GM12878 (cell line): ENCODE data around the gene KDM5B. TPM values are rescaled to one million over a fixed set of nuclear protein-coding genes. Genes with fewer than 3 reads are reported as not detected.

Experiments
- ATAC-seq: fragments of 200-7000 bp; cut with Tn5 transposase; 3 replicates; pipeline ENCODE4 v1.9.1; 2020; ENCODE audit warnings: mild to moderate bottlenecking, moderate library complexity
- BruUV-seq: library from RNA; stranded (reverse); fragments of 400-500 nt; replicated peaks from 2 replicates; lab custom pipeline; 2021; lab: Mats Ljungman, UMichigan
- CTCF ChIA-PET: fragments of 300-600 bp; sonication (Branson Sonifier 250); formaldehyde crosslinking; extraction: SDS; loops from one replicate; lab custom pipeline; 2021; ENCODE audit warnings: inconsistent platforms; lab: Yijun Ruan, JAX
- POLR2A ChIA-PET: fragments of 350-600 bp; formaldehyde crosslinking; extraction: SDS; loops from one replicate; lab custom pipeline; 2021; ENCODE audit warnings: inconsistent platforms; lab: Charles Lee
- RAD21 ChIA-PET: fragments of 300-600 bp; sonication (Branson Sonifier 250); formaldehyde crosslinking; loops from one replicate; lab custom pipeline; 2023; ENCODE audit warnings: antibody characterized with exemption; ENCODE audit not compliant: unreplicated experiment; lab: Charles Lee
- SMC1A ChIA-PET: fragments of 300-600 bp; sonication (Branson Sonifier 250); formaldehyde crosslinking; loops from one replicate; lab custom pipeline; 2023; ENCODE audit not compliant: unreplicated experiment, uncharacterized antibody; lab: Charles Lee
- DNase-seq: peaks from one replicate; pipeline ENCODE4 v3.0.0-alpha.2; 2011; ENCODE audit warnings: low read depth, low spot score
- FAIRE-seq: peaks from 3 replicates; lab custom pipeline; 2011; peaks lifted over from hg19 to GRCh38; lab: Jason Lieb, UNC
- H2AFZ ChIP-seq: 2 replicates; pipeline ENCODE4 v1.6.0; 2011; ENCODE audit warnings: low read depth, low read length, control low read depth; ENCODE audit not compliant: control insufficient read depth
- H3K27ac ChIP-seq: 2 replicates; pipeline ENCODE4 v1.5.1; 2011; ENCODE audit warnings: control low read depth; ENCODE audit not compliant: control insufficient read depth, insufficient read depth
- H3K27me3 ChIP-seq, 2 experiments: replicated peaks in 1 of 2; 2 replicates each; pipeline versions ENCODE4 v1.6.0 to v1.6.1; 2011; ENCODE audit warnings: low read length in 1 of 2; ENCODE audit not compliant: control insufficient read depth in 2 of 2, insufficient read depth in 2 of 2
- H3K36me3 ChIP-seq, 2 experiments: 2 replicates each; pipeline ENCODE4 v1.5.1; 2011; ENCODE audit warnings: low read length in 1 of 2; ENCODE audit not compliant: control insufficient read depth in 2 of 2, insufficient read depth in 2 of 2
- H3K4me1 ChIP-seq: 2 replicates; pipeline ENCODE4 v1.6.1; 2011; ENCODE audit warnings: mild to moderate bottlenecking, low read length, moderate library complexity, mixed read lengths; ENCODE audit not compliant: control insufficient read depth, insufficient read depth
- H3K4me2 ChIP-seq: 2 replicates; pipeline ENCODE4 v1.6.0; 2011; ENCODE audit warnings: control low read depth; ENCODE audit not compliant: control insufficient read depth, insufficient read depth
- H3K4me3 ChIP-seq: fragments of 200-600 bp; sonication (generic); 2 replicates; pipeline ENCODE4 v1.5.1; 2016
- H3K79me2 ChIP-seq: 2 replicates; pipeline ENCODE4 v1.6.0; 2011; ENCODE audit warnings: low read length; ENCODE audit not compliant: control insufficient read depth, insufficient read depth
- H3K9ac ChIP-seq: 2 replicates; pipeline ENCODE4 v1.8.0; 2011; ENCODE audit warnings: low read length, control low read depth, mixed read lengths; ENCODE audit not compliant: control insufficient read depth, insufficient read depth
- H3K9me3 ChIP-seq: replicated peaks from 3 replicates; pipeline ENCODE4 v1.5.1; 2011; ENCODE audit warnings: mild to moderate bottlenecking, low read length; ENCODE audit not compliant: control insufficient read depth, insufficient read depth
- H4K20me1 ChIP-seq: 2 replicates; pipeline ENCODE4 v1.6.0; 2011; ENCODE audit not compliant: control insufficient read depth, insufficient read depth
- ATF7 ChIP-seq: fragments of 450-650 bp; IDR thresholded peaks from 2 replicates; pipeline ENCODE4 v1.6.1; 2016; ENCODE audit warnings: low read depth, mild to moderate bottlenecking
- CEBPZ ChIP-seq: fragments of 150-350 bp; IDR thresholded peaks from 2 replicates; pipeline ENCODE4 v1.6.1; 2016; ENCODE audit warnings: low read depth, low read length
- CHD2 ChIP-seq: IDR thresholded peaks from 2 replicates; pipeline ENCODE4 v1.6.1; 2011; ENCODE audit warnings: low read depth, low read length, improper control_type of control experiment, borderline replicate concordance
- HCFC1 ChIP-seq: fragments of 150-350 bp; IDR thresholded peaks from 2 replicates; pipeline ENCODE4 v1.6.1; 2014; ENCODE audit warnings: low read length
- HDGF ChIP-seq: fragments of 450-650 bp; IDR thresholded peaks from 2 replicates; pipeline ENCODE4 v1.6.1; 2016; ENCODE audit warnings: antibody characterized with exemption
- MTA2 ChIP-seq: fragments of 450-650 bp; IDR thresholded peaks from 2 replicates; pipeline ENCODE4 v1.6.1; 2016; ENCODE audit warnings: low read depth, mild to moderate bottlenecking, moderate library complexity
- NBN ChIP-seq: fragments of 450-650 bp; IDR thresholded peaks from 2 replicates; pipeline ENCODE4 v1.6.1; 2016
- SMAD5 ChIP-seq: IDR thresholded peaks from 2 replicates; pipeline ENCODE4 v1.6.1; 2016; ENCODE audit warnings: antibody characterized with exemption, low read depth
- SREBF2 ChIP-seq: IDR thresholded peaks from 2 replicates; pipeline ENCODE4 v1.6.1; 2012; ENCODE audit warnings: mild to moderate bottlenecking, low read length
- WGBS: methylation state at CpG from one replicate; pipeline ENCODE4 v1.1.6; 2016; ENCODE audit warnings: low lambda C conversion rate; ENCODE audit not compliant: insufficient replicate concordance, insufficient coverage; ENCODE audit errors: missing lambda C conversion rate; 5-methylcytosine and 5-hydroxymethylcytosine counted together
- in situ Hi-C: fragments of 300-500 bp; cut with MboI; formaldehyde crosslinking; loops from 9 replicates; pipeline ENCODE4 v1.14.3; 2018; ENCODE audit warnings: mixed read lengths
- intact Hi-C: fragments of 100-400 bp; cut with micrococcal nuclease; formaldehyde crosslinking; loops from one replicate; pipeline ENCODE4 v1.14.2; 2022; ENCODE audit not compliant: unreplicated experiment
- polyA plus RNA-seq, 11 experiments: library from polyadenylated mRNA; depleted of rRNA in 4 of 11; unstranded in 6 of 11; stranded (reverse) in 5 of 11; fragments of >200 nt; fragmentation: Nextera tagmentation in 4 of 11; fragmentation: Illumina TruSeq in 1 of 11; extraction: Ambion mirVana in 4 of 11; extraction: Trizol in 1 of 11; gene quantifications; 1 replicate in 1 of 11; 2 replicates in 10 of 11; pipeline versions ENCODE4 v1.2.1 to v1.2.3, GENCODE V29; 2011 to 2016; ENCODE audit warnings: inconsistent platforms in 2 of 11, missing spikeins in 2 of 11, low read depth in 1 of 11
- total RNA-seq, 4 experiments: library from RNA; depleted of rRNA in 3 of 4; stranded (reverse); fragments of >200 nt in 3 of 4; fragmentation: Illumina TruSeq in 1 of 4; extraction: Trizol in 1 of 4; gene quantifications; 2 replicates each; pipeline versions ENCODE4 v1.2.1 to v1.2.3, GENCODE V29; 2013 to 2021
- TF ChIP-seq, protein P1 (sequence below): fragments of 450-650 bp; IDR thresholded peaks from 2 replicates; pipeline ENCODE4 v1.6.1; 2018; ENCODE audit warnings: mild to moderate bottlenecking, low read depth, moderate library complexity; ENCODE audit not compliant: partially characterized antibody

KDM5B gene
- total and polyA plus RNA-seq, 10 of the 15 experiments (the other 5 are each of a cell fraction or from before 2014, with no cell fraction given): 1.7 to 26.6 (median 8.1) TPM

GRCh38 chr1:202701200-202701599 lies 107.0 kb downstream of the KDM5B start:
- DNase-seq: no peak
- H3K4me2 ChIP-seq: no peak overlapping the region
- H3K27me3 ChIP-seq: peaks cover 8 to 11% of the 10 kb centered on the region in 2 experiments
- no peak overlapping the region for H2AFZ ChIP-seq
- H3K9me3 ChIP-seq: no peaks in the 10 kb centered on the region
- H3K27ac ChIP-seq: no peak overlapping the region
- intact Hi-C loops: no loop called here
- H3K4me1 ChIP-seq: no peaks in the 10 kb centered on the region
- WGBS: 16% methylated on average over 3 of the region's 3 CpGs
- POLR2A ChIA-PET: interaction anchor here (0.6 kb wide), 1 partner anchor 44 kb away, joined by 3 read pairs; no protein-coding TSS in a partner anchor
- RAD21 ChIA-PET: no interaction called here
- in situ Hi-C loops: no loop called here
- H3K36me3 ChIP-seq: no peaks in the 10 kb centered on the region
- H3K4me3 ChIP-seq: no peak overlapping the region
- TF ChIP-seq HCFC1 (no peak), CHD2 (no peak), CEBPZ (no peak), ATF7 (no peak), SMAD5 (no peak), HDGF (no peak), MTA2 (no peak), NBN (no peak), SREBF2 (no peak)
- TF ChIP-seq, protein P1, sequence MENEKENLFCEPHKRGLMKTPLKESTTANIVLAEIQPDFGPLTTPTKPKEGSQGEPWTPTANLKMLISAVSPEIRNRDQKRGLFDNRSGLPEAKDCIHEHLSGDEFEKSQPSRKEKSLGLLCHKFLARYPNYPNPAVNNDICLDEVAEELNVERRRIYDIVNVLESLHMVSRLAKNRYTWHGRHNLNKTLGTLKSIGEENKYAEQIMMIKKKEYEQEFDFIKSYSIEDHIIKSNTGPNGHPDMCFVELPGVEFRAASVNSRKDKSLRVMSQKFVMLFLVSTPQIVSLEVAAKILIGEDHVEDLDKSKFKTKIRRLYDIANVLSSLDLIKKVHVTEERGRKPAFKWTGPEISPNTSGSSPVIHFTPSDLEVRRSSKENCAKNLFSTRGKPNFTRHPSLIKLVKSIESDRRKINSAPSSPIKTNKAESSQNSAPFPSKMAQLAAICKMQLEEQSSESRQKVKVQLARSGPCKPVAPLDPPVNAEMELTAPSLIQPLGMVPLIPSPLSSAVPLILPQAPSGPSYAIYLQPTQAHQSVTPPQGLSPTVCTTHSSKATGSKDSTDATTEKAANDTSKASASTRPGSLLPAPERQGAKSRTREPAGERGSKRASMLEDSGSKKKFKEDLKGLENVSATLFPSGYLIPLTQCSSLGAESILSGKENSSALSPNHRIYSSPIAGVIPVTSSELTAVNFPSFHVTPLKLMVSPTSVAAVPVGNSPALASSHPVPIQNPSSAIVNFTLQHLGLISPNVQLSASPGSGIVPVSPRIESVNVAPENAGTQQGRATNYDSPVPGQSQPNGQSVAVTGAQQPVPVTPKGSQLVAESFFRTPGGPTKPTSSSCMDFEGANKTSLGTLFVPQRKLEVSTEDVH: no peak
- H4K20me1 ChIP-seq: no peaks in the 10 kb centered on the region
- no peaks in the 10 kb centered on the region for H3K79me2 ChIP-seq
- no peak overlapping the region for H3K9ac ChIP-seq
- FAIRE-seq: no peak
- CTCF ChIA-PET: interaction anchor here (1.7 to 2.6 kb wide), 2 partner anchors 19 to 24 kb away, joined by 4 to 11 read pairs; no protein-coding TSS in a partner anchor
- ATAC-seq: no peak
- no TSS peak for BruUV-seq
- SMC1A ChIA-PET: interaction anchor here (0.9 kb wide), 1 partner anchor 18 kb away, joined by 4 read pairs; no protein-coding TSS in a partner anchor
